ENCODE results near the gene ST7.

DNA sequence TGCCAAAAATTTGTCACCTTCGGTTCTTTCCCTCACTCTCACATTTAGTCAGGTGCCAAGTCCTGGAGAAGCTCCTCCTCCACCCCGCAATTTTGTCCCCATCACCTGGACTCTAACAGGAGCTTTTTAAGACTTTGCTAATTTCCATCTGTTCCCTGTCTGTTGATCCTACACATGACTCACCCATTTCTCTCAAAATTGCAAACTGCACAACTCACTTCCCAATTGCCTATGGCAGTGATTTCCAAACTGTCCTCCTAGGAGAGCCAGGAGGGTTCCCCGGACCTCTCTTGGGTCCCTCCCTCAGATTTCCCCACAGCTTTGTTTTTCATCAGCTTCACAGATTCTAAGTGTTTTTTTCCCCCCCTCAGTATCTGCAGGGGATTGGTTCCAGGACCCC is 249.2 kb downstream of the ST7 start:
- TF ChIP-seq MYC (IDR thresholded peaks at IDR 0.05; ENCODE audit: low read depth, low read length) (no peak), JUN (IDR thresholded peaks at IDR 0.05; ENCODE audit: borderline replicate concordance, insufficient read depth, insufficient read length, low read depth) (no peak), POLR2A (IDR thresholded peaks at IDR 0.05; ENCODE audit: low read depth, low read length) (no peak)
- TF ChIP-seq, protein P1, sequence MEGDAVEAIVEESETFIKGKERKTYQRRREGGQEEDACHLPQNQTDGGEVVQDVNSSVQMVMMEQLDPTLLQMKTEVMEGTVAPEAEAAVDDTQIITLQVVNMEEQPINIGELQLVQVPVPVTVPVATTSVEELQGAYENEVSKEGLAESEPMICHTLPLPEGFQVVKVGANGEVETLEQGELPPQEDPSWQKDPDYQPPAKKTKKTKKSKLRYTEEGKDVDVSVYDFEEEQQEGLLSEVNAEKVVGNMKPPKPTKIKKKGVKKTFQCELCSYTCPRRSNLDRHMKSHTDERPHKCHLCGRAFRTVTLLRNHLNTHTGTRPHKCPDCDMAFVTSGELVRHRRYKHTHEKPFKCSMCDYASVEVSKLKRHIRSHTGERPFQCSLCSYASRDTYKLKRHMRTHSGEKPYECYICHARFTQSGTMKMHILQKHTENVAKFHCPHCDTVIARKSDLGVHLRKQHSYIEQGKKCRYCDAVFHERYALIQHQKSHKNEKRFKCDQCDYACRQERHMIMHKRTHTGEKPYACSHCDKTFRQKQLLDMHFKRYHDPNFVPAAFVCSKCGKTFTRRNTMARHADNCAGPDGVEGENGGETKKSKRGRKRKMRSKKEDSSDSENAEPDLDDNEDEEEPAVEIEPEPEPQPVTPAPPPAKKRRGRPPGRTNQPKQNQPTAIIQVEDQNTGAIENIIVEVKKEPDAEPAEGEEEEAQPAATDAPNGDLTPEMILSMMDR (IDR thresholded peaks at IDR 0.05; ENCODE audit: extremely low read depth in 1 of 2, insufficient read depth in 1 of 2, low read depth in 1 of 2, low read length in 2 of 2), result no peak

Data from endothelial cell of umbilical vein (primary cell).